GM21423 (cell line): ENCODE results near the gene POU3F1.
A peak's percentile ranks its signal among the peaks of the same experiment; 100 is the strongest.
"Not testable (repeated sequence)": the region's sequence is repeated elsewhere in the genome, so short reads cannot be mapped to it uniquely, and the experiment has no call there.

Experiments
- ATAC-seq: cut with Tn5 transposase; IDR thresholded peaks from one replicate; pipeline ENCODE4 v1.9.1; 2021; ENCODE audit warnings: mild to moderate bottlenecking, moderate library complexity; ENCODE audit not compliant: unreplicated experiment

Gene POU3F1

GRCh38 chr1:38050397-38051078, 3.9 kb upstream of the POU3F1 start:
- ATAC-seq = no peak

GRCh38 chr1:38047603-38048141, 1.1 kb upstream of the POU3F1 start:
- no peak for ATAC-seq

- ATAC-seq = peak; percentile 66
Measured at GRCh38 chr1:38046884-38047602, 450 bp upstream of the POU3F1 start.

- ATAC-seq = no peak
Measured at GRCh38 chr1:38045401-38046332, 926 bp downstream of the POU3F1 start.

GRCh38 chr1:38044221-38045215, 2.1 kb downstream of the POU3F1 start:
- no peak for ATAC-seq

- ATAC-seq = no peak
Measured at GRCh38 chr1:38043036-38043747, 3.4 kb downstream of the POU3F1 start.

GRCh38 chr1:38041936-38042834, 4.4 kb downstream of the POU3F1 start:
- no peak for ATAC-seq

GRCh38 chr1:38039331-38040088, 7.1 kb downstream of the POU3F1 start:
- no peak for ATAC-seq

- no peak for ATAC-seq
Measured at GRCh38 chr1:38038861-38039260, 7.7 kb downstream of the POU3F1 start.

GRCh38 chr1:38037221-38037939, 9.2 kb downstream of the POU3F1 start:
- no peak for ATAC-seq

GRCh38 chr1:38034871-38035270, 11.7 kb downstream of the POU3F1 start:
- no peak for ATAC-seq

- not testable (repeated sequence) for ATAC-seq
Measured at GRCh38 chr1:38032992-38033391, 13.6 kb downstream of the POU3F1 start.

- no peak for ATAC-seq
Measured at GRCh38 chr1:38031513-38031866, 15.1 kb downstream of the POU3F1 start.

GRCh38 chr1:38030596-38031512, 15.7 kb downstream of the POU3F1 start:
- no peak for ATAC-seq

- ATAC-seq = peak; percentile 42
Measured at GRCh38 chr1:38029685-38030511, 16.7 kb downstream of the POU3F1 start.
